HepG2 (cell line): ENCODE results near the gene ZNF771. TPM values are rescaled to one million over a fixed set of nuclear protein-coding genes. Genes with fewer than 3 reads are reported as not detected.
A peak's percentile ranks its signal among the peaks of the same experiment; 100 is the strongest.

ENCODE experiments used
- BHLHE40 ChIP-seq: IDR thresholded peaks from 2 replicates; pipeline ENCODE4 v1.6.1; 2011; ENCODE audit warnings: low read length, improper control_type of control experiment
- CBX2 ChIP-seq, 2 experiments: fragments of 200-600 bp in 1 of 2; sonication (generic); formaldehyde crosslinking in 1 of 2; IDR thresholded peaks; 2 replicates each; pipeline versions ENCODE4 v1.7.0 to v1.8.1; 2018 to 2022; ENCODE audit warnings: low read depth in 2 of 2, low read length in 1 of 2, mild to moderate bottlenecking in 1 of 2, missing genetic modification reagents in 1 of 2
- CEBPG ChIP-seq: IDR thresholded peaks from 2 replicates; pipeline ENCODE4 v1.6.1; 2016
- GATAD1 ChIP-seq: IDR thresholded peaks from 2 replicates; pipeline ENCODE4 v1.6.1; 2016; ENCODE audit warnings: missing genetic modification reagents, missing compliant biosample characterization
- NFKB2 ChIP-seq: sonication (generic); formaldehyde crosslinking; IDR thresholded peaks from 2 replicates; pipeline ENCODE4 v1.4.0; 2020; ENCODE audit warnings: missing genetic modification reagents, borderline replicate concordance
- RAD51 ChIP-seq: fragments of 450-650 bp; IDR thresholded peaks from 2 replicates; pipeline ENCODE4 v1.6.1; 2016; ENCODE audit warnings: borderline replicate concordance
- ZFP82 ChIP-seq: sonication (generic); formaldehyde crosslinking; IDR thresholded peaks from 2 replicates; pipeline ENCODE4 v1.5.1; 2020; ENCODE audit warnings: mild to moderate bottlenecking, missing genetic modification reagents, borderline replicate concordance
- ZNF296 ChIP-seq: sonication (generic); formaldehyde crosslinking; conservative IDR thresholded peaks from 2 replicates; pipeline ENCODE4 v1.5.0; 2020; ENCODE audit warnings: mild to moderate bottlenecking, missing genetic modification reagents
- ZNF569 ChIP-seq: sonication (generic); formaldehyde crosslinking; IDR thresholded peaks from 2 replicates; pipeline ENCODE4 v1.5.0; 2020; ENCODE audit warnings: mild to moderate bottlenecking, missing genetic modification reagents, moderate library complexity, borderline replicate concordance
- polyA plus RNA-seq, 8 experiments: library from polyadenylated mRNA; depleted of rRNA in 3 of 8; stranded (reverse) in 7 of 8; unstranded in 1 of 8; fragments of >200 nt; fragmentation: Illumina TruSeq in 4 of 8; extraction: Trizol in 4 of 8; gene quantifications; 2 replicates each; pipeline versions ENCODE4 v1.2.1 to v1.2.3, GENCODE V29; 2011 to 2016; ENCODE audit warnings: low read depth in 4 of 8, missing spikeins in 1 of 8, mixed read lengths in 1 of 8; ENCODE audit not compliant: insufficient read depth in 1 of 8
- total RNA-seq, 5 experiments: library from RNA; depleted of rRNA; stranded (reverse); fragments of >200 nt; fragmentation: Illumina TruSeq; extraction: Trizol; gene quantifications; 2 replicates each; pipeline ENCODE4 v1.2.3, GENCODE V29; 2016; ENCODE audit warnings: low read depth in 1 of 5
- TF ChIP-seq, protein P1 (sequence below): sonication (generic); formaldehyde crosslinking; IDR thresholded peaks from 2 replicates; pipeline ENCODE4 v1.4.0; 2020; ENCODE audit warnings: mild to moderate bottlenecking, missing genetic modification reagents
- TF ChIP-seq, protein P2 (sequence below): sonication (generic); formaldehyde crosslinking; IDR thresholded peaks from 2 replicates; pipeline ENCODE4 v1.5.0; 2020; ENCODE audit warnings: mild to moderate bottlenecking, low read depth, missing genetic modification reagents, borderline replicate concordance
- TF ChIP-seq, protein P3 (sequence below): sonication (generic); formaldehyde crosslinking; conservative IDR thresholded peaks from 2 replicates; pipeline ENCODE4 v1.4.0; 2020; ENCODE audit warnings: mild to moderate bottlenecking, missing genetic modification reagents, moderate library complexity
- TF ChIP-seq, protein P4 (sequence below): sonication (generic); formaldehyde crosslinking; conservative IDR thresholded peaks from 2 replicates; pipeline ENCODE4 v1.4.0; 2020; ENCODE audit warnings: missing genetic modification reagents
- TF ChIP-seq, protein P5 (sequence below): sonication (generic); formaldehyde crosslinking; IDR thresholded peaks from 2 replicates; pipeline ENCODE4 v1.8.1; 2023; ENCODE audit warnings: missing genetic modification reagents, mild to moderate bottlenecking, borderline replicate concordance

The ZNF771 gene
- total and polyA plus RNA-seq, 2 of the 13 experiments (the other 11 are each of a cell fraction or from before 2014, with no cell fraction given): 5.0 to 11.8 TPM

DNA sequence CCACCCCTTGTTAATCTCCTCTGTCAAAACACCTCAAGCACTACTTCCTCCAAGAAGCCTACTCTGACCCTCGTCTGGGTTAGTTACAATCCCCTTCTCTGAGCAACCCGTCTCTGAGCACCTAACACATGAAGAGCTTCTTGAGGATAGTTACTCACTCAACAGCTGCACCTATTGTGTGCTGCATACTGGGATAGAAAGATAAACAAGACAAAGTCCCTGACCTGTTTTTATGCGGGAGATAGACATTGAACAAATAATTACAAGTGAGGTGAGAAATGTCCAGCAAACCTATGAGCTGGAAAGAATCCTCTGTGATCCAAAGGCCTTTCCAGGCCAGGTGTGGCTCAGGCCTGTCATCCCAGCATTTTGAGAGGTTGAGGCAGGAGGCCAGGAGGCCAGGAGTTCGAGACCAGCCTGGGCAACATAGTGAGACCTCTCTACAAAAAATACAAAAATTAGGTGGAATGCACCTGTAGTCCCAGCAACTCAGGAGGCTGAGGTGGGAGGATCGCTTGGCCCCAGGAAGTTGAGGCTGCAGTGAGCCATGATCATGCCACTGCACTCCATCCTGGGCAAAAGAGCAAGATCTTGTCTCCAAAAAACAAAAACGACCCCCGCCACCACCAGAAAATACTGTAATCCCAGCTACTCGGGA, 5.5 kb upstream of the ZNF771 start (continued):
- TF ChIP-seq, protein P1, sequence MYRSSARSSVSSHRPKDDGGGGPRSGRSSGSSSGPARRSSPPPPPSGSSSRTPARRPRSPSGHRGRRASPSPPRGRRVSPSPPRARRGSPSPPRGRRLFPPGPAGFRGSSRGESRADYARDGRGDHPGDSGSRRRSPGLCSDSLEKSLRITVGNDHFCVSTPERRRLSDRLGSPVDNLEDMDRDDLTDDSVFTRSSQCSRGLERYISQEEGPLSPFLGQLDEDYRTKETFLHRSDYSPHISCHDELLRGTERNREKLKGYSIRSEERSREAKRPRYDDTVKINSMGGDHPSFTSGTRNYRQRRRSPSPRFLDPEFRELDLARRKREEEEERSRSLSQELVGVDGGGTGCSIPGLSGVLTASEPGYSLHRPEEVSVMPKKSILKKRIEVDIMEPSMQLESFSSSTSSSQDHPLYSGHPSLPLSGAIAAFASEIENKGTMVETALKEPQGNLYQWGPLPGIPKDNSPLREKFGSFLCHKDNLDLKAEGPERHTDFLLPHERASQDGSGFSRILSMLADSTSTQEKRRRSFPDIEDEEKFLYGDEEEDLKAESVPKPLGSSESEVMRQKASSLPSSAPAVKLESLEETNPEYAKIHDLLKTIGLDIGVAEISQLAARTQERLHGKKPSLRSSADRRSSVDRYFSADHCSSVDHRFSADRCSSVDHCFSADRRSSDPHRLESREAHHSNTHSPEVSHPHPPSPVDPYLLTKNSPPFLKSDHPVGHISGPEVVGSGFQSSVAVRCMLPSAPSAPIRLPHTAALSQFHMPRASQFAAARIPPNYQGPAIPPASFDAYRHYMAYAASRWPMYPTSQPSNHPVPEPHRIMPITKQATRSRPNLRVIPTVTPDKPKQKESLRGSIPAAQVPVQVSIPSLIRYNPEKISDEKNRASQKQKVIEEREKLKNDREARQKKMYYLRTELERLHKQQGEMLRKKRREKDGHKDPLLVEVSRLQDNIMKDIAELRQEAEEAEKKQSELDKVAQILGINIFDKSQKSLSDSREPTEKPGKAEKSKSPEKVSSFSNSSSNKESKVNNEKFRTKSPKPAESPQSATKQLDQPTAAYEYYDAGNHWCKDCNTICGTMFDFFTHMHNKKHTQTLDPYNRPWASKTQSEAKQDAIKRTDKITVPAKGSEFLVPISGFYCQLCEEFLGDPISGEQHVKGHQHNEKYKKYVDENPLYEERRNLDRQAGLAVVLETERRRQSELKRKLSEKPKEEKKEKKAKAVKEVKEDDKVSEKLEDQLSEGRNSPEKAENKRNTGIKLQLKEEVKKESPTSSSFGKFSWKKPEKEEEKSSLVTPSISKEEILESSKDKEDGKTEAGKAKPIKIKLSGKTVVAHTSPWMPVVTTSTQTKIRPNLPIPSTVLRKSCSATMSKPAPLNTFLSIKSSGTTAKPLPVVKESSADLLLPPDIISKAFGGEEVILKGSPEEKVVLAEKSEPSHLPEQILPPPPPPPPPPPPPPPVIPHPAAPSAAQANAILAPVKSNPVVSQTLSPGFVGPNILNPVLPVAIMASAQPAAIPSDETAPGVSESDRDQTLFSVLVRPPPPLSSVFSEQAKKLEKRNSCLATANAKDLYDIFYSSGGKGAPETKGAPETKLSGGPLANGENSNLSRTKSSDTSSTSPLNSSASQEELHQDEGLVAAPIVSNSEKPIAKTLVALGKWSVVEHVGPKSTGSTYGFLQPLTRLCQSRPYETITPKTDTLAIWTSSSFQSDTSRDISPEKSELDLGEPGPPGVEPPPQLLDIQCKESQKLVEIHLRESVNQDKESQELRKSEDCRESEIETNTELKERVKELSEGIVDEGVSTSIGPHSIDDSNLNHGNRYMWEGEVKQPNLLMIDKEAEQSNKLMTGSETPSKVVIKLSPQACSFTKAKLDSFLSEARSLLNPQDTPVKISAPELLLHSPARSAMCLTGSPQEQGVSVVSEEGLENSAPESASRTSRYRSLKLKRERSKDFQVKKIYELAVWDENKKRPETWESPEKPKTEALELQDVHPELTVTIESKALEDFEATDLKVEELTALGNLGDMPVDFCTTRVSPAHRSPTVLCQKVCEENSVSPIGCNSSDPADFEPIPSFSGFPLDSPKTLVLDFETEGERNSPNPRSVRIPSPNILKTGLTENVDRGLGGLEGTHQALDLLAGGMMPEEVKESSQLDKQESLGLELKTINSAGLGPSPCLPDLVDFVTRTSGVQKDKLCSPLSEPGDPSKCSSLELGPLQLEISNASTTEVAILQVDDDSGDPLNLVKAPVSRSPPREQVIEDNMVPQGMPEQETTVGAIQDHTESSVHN (CRISPR knock-in tag): no peak
- TF ChIP-seq, protein P2, sequence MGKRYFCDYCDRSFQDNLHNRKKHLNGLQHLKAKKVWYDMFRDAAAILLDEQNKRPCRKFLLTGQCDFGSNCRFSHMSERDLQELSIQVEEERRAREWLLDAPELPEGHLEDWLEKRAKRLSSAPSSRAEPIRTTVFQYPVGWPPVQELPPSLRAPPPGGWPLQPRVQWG: no peak
- TF ChIP-seq, protein P3, sequence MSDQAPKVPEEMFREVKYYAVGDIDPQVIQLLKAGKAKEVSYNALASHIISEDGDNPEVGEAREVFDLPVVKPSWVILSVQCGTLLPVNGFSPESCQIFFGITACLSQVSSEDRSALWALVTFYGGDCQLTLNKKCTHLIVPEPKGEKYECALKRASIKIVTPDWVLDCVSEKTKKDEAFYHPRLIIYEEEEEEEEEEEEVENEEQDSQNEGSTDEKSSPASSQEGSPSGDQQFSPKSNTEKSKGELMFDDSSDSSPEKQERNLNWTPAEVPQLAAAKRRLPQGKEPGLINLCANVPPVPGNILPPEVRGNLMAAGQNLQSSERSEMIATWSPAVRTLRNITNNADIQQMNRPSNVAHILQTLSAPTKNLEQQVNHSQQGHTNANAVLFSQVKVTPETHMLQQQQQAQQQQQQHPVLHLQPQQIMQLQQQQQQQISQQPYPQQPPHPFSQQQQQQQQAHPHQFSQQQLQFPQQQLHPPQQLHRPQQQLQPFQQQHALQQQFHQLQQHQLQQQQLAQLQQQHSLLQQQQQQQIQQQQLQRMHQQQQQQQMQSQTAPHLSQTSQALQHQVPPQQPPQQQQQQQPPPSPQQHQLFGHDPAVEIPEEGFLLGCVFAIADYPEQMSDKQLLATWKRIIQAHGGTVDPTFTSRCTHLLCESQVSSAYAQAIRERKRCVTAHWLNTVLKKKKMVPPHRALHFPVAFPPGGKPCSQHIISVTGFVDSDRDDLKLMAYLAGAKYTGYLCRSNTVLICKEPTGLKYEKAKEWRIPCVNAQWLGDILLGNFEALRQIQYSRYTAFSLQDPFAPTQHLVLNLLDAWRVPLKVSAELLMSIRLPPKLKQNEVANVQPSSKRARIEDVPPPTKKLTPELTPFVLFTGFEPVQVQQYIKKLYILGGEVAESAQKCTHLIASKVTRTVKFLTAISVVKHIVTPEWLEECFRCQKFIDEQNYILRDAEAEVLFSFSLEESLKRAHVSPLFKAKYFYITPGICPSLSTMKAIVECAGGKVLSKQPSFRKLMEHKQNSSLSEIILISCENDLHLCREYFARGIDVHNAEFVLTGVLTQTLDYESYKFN (CRISPR knock-in tag): peak; percentile 94
- TF ChIP-seq ZNF296 (no peak), GATAD1 (CRISPR knock-in tag) (peak; percentile 56), ZNF569 (CRISPR knock-in tag) (no peak), NFKB2 (no peak), ZFP82 (CRISPR knock-in tag) (peak; percentile 75; the same call in 1 of the 2 replicates), BHLHE40 (0 out of 2 replicates have a peak, but pooled peaks have one; percentile 16), CEBPG (CRISPR knock-in tag) (peak; percentile 42), RAD51 (no peak), CBX2 (IDR thresholded peaks at IDR 0.05; ENCODE audit: low read depth, low read length) (no peak), CBX2 (CRISPR knock-in tag; IDR thresholded peaks at IDR 0.05; ENCODE audit: low read depth) (0 out of 2 replicates have a peak, but pooled peaks have one; percentile 24)
- TF ChIP-seq, protein P4, sequence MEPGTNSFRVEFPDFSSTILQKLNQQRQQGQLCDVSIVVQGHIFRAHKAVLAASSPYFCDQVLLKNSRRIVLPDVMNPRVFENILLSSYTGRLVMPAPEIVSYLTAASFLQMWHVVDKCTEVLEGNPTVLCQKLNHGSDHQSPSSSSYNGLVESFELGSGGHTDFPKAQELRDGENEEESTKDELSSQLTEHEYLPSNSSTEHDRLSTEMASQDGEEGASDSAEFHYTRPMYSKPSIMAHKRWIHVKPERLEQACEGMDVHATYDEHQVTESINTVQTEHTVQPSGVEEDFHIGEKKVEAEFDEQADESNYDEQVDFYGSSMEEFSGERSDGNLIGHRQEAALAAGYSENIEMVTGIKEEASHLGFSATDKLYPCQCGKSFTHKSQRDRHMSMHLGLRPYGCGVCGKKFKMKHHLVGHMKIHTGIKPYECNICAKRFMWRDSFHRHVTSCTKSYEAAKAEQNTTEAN (CRISPR knock-in tag): peak; percentile 57; the same call in 1 of the 2 replicates
- TF ChIP-seq, protein P5, sequence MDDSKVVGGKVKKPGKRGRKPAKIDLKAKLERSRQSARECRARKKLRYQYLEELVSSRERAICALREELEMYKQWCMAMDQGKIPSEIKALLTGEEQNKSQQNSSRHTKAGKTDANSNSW (CRISPR knock-in tag): 0 out of 2 replicates have a peak, but pooled peaks have one; percentile 30
